NCI-H2227 (cell line): ENCODE results near the gene NAA60.
A peak's percentile ranks its signal among the peaks of the same experiment; 100 is the strongest.

ENCODE experiments used
- DNase-seq: peaks from one replicate; lab custom pipeline; 2025; ENCODE audit not compliant: unreplicated experiment; lab: John Stamatoyannopoulos, UW

NAA60 gene

DNA sequence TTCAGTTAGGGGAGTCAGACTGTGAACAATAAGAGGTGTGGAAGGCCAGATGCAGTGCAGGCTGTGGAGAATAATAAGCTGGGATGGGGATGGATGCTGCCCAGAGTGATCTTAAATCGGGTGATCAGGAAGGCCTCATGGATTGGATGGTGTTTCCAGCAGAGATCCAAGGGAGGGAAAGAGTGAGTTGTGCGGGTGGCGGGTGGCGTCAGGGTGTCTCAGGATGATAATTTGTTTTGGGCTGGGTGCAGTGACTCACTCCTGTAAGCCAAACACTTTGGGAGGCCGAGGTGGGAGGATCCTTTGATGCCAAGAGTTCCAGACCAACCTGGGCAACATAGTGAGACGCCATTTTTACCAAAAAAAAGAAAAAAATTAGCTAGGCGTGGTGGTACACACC is 65.3 kb downstream of the NAA60 start:
- DNase-seq, result no peak

DNA sequence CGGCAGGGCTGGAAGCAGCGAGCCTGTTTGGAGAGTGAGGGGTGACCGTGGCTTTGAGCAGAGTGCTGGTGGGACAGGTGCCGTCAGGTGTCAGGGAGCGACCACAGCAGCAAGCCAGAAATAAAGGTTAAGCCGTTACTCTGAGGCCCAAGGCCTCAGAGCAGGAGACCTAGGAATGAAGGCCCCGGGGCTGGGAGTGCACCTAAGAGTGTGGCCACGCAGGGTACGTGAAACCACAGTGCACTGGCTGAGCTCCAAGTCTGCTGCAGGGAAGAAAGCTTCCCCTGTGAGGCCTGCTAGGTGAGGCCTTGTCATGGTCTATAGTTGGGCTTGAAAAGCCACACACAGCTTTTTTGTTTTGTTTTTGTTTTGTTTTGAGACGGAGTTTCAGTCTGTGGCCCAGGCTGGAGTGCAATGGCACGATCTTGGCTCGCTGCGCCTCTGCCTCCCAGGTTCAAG is 66.0 kb downstream of the NAA60 start:
- no peak for DNase-seq

DNA sequence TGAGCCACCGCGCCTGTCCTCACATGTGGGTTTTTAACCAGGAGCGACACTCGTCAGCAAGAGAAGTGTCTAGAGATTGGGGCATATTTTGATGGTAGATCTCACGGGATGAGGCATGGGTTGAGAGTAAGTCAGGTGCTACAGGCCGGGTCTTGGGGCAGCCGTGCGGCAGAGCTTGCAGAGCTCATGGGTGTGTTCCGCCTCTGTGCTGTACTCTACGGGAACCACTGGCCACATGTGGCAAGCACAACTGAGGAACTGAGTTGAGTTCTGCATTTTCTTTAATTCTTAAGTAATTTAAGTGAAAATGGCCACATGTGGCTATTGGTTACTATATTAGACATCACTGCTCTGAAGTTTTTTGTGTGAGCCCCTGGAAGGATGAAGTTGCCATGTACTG is 66.9 kb downstream of the NAA60 start:
- no peak for DNase-seq

DNA sequence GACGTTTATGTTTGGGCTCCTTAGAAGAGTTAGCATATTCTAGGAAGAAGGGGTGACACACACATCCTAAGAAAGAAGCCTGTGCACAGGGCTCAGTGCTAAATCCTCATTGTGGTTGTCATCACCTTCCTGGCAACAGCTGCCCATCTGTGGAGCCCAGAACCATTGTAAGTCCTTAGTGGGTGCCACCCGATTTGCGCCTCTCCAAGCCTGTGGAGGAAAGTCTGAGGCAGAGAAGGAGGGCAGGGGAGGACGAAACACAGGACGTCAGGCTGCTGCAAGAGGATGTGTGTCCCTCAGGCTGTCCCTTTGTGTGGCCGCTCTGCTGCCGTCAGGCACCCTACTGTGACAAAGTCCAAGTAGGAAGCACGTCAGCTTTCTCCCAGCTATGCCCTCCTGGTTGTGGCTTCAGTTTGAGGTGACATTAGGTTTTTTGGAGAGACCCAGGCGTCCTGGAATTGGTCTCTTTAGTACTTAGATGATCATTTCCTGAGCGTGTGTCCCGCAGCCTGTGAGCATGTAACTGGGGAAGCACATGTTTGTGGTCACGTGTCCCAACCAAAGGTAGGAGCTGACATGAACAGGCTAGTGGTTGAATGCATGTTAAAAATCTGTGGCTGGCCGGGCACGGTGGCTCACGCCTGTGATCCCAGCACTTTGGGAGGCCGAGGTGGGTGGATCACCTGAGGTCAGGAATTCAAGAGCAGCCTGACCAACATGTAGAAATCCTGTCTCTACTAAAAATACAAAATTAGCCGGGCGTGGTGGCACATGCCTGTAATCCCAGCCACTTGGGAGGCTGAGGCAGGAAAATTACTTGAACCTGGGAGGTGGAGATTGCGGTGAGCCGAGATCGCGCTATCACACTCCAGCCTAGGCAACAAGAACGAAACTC is 68.1 kb downstream of the NAA60 start:
- DNase-seq, result no peak

DNA sequence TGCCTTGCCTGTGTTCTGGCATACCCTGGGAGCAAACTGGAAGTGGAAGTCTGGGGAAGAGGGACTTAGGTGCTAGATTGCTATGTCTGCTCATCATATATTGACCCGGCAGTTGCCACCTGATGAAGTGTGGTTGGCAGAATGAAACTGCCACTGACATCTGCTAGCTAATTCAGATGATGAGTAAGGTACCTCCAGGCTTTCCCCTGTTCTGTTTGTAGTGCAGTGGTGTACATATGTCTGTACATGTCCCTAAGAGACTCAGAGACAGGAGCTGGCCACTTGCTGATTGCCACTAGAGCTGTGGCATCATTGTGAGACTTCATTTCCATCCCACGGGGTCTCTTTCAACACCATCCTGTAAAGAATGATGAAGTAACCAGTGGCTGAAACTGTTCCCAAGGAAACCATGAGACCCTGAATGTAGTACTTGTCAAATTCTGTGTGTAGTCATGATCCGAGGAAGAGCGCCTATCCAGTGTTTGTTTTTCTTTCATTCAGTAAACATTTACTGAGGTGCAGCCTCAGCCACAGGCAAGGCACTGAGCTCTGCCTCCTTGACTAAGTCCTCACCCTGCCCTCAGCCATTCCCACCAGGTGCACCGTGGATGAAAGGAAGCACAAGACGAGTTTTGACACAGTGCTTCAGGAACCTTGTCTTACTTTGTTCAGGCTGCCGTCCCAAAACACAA is 70.6 kb downstream of the NAA60 start:
- DNase-seq, result no peak

DNA sequence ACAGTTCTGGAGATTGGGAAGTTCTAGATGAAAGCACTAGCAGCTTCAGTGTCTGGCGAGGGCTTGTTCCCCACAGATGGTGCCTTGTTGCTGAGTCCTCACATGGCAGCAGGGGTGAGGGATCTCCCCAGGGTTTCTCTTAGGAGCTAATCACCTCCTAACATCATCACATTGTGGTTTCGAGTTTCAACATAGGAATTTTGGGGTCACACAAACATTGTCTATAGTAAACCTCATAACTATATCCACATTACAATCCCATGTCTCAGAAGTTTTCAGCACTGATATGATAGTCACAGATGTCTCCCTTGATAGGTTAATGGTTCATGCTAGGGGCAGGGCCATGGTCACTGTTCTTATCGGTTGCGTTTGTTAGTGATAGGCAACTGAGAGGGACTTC is 71.1 kb downstream of the NAA60 start:
- no peak for DNase-seq

DNA sequence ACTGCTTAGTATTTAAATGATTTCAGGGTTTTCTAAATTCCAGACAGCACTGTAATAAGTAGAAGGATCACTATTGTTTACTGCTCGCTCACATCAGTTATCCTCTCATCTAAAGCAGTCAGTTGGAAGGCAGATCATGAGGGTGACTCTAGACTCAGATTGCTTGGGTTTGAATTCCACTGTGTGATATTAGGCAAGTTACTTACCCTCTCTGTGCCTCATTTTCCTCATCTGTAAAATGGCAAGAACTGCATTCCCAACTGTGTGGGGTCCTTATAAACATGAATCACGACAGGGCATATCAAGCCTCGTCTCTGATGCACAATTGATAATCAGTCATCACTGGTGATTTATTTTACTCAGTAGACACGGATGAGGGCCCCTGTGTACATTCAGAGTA is 72.4 kb downstream of the NAA60 start:
- no peak for DNase-seq

DNA sequence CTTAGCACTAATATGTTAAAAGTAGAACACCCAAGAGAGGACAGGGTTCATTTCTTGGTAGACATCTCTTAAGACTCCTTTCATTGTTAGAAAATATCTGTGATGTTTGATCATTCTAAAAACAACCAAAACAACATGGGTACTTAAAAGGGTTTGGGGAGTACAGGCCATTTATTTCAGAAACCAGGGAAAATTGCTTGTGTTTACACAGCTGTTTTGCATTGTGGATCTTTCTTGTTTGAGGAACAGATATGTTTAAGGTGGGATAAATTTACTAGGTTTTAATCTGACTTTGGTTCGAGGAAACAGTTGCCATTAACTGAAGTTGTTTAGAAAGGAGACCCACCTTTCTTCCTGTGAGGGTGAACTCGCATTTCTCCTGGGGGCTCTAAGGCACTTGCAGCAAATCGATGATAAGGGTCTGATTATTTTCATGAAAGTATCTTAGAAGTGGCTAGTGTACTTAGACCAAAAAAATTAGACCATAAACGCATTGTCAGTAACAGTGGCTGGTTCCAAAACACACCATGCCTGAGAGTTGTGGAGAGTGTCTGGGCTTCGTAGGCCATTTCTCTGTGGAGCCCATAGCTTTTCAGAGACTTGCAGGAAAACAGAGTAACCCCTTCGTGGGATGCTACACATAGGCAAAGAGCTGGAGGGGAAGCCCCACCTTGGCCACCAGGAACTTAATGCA is 75.0 kb downstream of the NAA60 start:
- DNase-seq, result no peak

DNA sequence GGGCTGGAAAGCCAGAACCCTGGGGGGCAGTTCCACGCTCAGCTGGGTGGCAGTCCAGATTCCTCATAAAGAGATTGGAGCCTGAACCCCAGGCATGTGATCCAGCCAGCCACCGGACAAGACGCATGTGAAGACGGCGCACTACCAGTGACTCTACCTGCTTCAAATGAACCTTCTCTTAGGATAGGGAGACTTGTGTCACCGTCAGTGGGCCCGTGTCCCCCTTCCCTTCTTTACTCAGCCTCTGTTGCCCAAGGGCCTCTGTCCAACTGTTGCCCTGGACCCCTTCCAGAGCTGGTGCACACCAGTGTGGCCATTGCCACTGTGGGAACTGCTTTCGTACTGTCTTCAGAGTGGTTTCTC is 75.5 kb downstream of the NAA60 start:
- DNase-seq, result no peak

DNA sequence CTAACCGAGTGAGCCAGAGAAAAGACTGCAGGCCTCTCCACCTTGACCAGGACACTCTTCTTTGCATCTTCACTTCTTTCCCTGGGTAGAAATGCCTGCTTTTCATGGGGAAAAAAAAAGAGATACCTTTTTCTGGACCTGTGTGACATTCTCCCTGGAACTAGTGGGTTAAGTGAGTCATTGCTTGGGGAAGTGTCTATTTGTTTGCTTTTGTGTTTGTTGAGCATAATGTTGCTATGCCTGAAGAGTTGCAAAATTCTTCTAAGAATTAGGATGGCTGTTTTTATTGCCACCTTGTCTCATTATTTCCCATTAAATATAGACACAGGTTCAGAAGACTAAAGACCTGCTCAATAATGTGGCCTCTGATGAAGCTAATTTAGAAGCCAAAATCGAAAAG is 76.1 kb downstream of the NAA60 start:
- DNase-seq, result no peak

DNA sequence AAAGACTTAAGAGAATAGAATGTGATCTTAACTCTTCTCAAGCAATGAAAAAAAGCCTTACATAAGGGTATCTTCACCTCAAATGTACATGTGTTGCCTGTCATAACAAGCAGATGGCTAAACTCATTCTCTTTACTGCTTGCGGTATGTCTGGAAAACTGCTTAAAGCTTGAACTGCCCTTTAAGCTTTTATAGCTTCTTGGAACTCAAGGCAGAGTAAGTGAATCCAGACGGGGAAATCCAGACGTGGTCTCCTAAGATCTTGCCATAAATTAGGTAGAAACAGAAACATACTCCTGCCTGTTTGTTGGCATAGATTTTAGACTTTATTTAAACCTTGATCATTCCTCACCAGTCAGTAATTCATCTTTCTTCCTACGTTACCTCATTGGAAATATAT is 76.9 kb downstream of the NAA60 start:
- DNase-seq, result no peak

DNA sequence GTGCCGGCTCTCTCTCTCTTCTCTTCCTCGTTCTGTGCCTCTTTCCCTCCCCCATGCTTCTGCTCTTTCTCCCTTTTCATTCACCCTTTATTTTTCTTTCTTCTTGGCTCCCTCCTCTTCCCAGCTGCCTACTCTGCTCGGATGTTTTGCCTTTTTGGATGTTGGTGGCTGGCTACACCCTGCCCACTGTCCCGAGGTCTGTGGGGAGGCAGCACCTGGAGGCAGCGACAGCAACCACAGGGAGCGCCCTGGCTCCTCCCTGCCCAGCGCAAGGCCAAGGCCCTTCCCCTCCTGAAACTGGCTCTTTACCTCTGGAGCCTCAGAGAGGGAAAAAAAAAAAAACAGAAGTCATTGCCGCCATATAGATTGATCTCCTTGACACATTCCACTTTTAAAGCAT is 77.4 kb downstream of the NAA60 start:
- no peak for DNase-seq

DNA sequence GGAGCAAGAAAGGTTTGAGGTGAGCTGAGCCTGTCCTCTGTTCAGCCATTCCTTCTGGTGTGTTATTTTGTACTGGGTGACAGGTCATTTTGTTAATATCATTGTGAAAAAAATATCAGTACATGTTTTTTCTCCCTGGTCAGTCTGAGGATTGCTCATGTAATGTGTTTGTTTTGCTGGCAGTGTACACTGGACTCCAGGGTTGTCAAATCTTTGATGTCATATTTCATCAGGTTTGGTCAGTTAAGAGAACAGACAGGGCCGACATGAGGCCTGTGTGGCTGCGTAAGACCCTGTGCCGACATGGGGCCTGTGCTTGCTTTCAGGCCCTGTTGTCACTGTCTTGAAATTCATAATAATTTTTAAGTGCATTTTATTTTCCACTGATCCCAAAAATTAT is 79.8 kb downstream of the NAA60 start:
- no peak for DNase-seq

DNA sequence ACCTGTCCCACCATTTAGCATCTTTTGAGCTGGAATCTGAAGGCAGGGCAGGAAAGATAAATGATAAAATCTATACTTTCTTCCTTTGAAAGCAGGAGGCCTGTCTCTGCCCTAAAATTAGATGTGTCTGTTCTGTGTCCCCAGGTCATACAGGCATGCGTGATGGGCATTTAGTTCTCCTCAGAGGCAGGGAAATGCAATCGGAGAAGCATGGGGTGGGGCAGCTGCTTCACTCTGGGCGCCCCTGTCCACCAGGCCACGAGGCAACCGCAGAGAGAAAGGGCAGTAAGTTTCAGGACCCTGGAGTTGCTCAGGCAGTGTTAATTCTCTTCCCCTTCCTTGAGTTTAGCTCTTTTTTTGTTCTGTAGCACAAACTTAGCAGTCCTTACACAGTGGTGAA is 82.5 kb downstream of the NAA60 start:
- DNase-seq, result no peak

DNA sequence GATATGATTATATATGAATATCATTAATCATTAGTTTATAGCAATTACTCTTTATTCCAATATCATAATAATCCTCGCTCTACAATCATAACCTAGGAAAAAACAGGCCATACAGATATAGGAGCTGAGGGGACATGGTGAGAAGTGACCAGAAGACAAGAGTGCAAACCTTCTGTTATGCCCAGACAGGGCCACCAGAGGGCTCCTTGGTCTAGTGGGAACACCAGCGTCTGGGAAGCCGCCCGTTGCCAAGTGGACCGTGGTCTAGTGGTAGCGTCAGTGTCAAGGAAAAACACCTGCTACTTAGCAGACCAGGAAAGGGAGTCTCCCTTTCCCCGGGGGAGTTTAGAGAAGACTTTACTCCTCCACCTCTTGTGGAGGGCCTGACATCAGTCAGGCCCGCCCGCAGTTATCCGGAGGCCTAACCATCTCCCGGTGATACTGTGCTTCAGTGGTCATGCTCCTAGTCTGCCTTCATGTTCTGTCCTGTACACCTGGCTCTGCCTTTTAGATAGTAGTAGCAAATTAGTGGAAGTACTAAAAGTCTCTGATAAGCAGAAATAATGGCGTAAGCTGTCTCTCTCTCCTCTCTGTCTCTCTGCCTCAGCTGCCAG is 83.8 kb downstream of the NAA60 start:
- peak; percentile 72 for DNase-seq

DNA sequence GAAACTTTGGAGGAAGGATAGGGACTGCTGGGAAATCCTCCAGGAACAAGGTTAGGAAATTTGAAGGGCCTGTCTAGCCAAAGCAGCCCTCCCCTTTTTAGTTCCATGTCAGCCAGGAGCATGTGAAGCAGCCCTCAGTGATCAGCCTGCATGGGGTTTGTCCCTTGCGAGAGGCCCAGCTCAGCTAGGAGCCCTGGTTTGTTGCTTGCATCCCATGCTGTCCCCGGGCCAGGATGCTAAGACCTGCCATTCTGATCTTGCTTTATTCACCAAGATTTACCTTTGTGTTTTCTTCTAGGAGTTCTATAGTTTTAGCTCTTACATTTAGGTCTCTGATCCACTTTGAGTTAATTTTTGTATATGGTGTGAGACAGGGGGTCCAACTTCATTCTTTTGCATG is 84.9 kb downstream of the NAA60 start:
- DNase-seq, result no peak

DNA sequence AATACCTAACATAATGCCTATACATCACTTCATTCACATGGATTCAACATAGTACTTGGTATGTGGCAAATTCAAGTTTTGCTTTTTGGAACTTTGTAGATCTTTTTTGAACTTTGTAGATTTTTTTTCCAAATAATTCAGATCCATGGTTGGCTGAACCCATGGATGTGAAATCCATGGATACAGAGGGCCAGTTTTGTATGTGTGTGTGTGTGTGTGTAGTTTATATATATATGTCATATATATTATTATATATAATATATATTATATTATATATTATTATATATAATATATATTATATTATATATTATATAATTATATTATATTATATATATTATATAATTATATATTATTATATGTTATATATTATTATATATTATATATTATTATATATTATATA is 85.7 kb downstream of the NAA60 start:
- DNase-seq, result no peak

DNA sequence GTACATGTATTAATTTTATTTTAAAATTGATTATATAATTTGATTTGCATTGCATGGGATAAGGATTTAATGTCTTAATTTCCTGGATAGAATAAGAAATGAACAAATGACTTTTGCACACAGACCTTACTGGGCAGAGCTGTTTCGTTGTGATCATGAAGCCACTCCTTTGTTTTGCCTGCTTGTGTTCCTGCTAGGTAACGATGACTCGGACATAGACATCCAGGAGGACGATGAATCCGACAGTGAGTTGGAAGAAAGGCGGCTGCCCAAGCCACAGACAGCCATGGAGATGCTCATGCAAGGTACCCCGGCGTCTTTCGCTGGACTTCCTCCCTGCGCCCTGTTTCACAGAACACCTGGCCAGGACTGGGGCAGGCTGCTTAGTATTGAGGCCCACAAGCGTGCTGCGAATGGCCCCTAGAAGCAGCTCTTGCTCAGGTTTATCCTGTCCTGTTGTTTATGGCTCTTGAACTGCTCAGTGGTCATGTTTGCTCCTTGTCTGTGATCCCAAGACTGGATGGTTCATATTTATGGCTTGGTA is 87.0 kb downstream of the NAA60 start:
- no peak for DNase-seq

DNA sequence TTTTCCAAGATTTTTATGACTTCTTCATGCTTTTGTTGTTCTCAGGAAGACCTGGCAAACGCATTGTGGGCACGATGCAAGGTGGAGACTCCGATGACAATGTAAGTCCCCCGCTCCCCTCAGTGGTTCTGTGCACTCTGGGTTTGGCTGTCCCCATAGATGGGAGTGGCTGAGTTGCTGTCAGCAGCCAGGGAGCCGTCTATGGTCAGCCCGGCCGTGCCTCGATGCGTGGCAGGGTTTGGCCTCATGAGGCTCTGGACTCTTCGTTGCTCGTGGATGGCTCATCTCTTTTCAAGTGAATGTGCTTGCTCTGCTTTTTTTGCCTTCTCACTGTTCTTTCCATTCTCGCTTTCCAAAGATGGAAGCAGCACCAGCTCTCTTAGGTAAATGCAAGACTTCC is 89.3 kb downstream of the NAA60 start:
- no peak for DNase-seq

DNA sequence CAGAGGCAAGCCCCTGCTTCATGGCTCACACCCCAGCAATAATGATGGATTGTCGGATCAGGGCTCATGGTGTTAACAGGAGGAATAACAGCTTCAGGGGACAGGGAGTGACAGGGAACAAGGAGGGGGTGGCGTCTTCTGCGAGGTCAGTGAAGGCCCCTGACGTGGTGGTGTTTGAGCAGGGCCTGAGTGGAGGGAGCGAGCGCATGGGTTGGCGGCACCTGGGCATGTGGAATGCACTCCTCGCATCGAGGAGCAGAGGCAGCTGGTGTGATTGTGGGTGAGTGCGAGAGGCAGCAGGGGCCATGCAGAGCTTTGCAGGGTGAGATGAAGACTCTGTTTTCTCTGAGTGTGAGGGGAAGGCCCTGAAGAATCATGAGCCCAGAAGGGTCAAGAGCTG is 90.6 kb downstream of the NAA60 start:
- DNase-seq, result no peak

DNA sequence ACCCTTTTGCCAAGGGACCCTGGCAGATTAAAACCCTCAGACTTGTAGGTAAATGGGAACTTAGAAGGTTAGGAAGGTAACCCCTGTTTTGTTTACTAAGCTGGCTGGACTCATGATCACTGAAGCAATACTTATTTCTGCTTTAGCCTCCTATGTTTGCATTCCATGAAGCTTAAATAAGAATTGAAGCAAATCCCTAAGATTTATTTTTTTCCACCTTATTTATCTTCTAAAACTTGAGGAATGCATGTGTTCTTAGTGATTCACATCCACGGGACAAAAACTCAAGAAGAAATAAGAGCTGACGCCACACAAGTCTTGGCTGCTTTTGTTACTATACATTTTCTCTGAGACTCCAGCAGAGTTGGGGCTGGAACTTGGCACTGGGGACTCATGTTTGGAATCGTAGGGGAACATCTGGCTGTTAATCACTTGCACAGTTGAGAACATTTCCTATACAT is 92.8 kb downstream of the NAA60 start:
- no peak for DNase-seq
